Measurements from ENCODE around the gene KCNV2. TPM values are rescaled to one million over a fixed set of nuclear protein-coding genes. Genes with fewer than 3 reads are reported as not detected.
"Not testable (repeated sequence)": the region's sequence is repeated elsewhere in the genome, so short reads cannot be mapped to it uniquely, and the experiment has no call there.

KCNV2 gene
- total RNA-seq = not detected in 2 replicates

GRCh38 chr9:2717385-2717784 is at the start of gene KCNV2:
TSS of gene KCNV2 (plus strand) at chr9:2717510. CDS start at chr9:2717740, 230 bp downstream.
- DNase-seq (ENCODE audit: low read depth, low spot score) = no peak

- no peak for DNase-seq (ENCODE audit: low read depth, low spot score)
Measured at GRCh38 chr9:2673161-2673560, 44.1 kb upstream of the KCNV2 start.

- DNase-seq (ENCODE audit: low read depth, low spot score) = no peak
Measured at GRCh38 chr9:2674141-2674824, 43.0 kb upstream of the KCNV2 start.

GRCh38 chr9:2675834-2676233 is 41.5 kb upstream of the KCNV2 start:
- no peak for DNase-seq (ENCODE audit: low read depth, low spot score)

- DNase-seq (ENCODE audit: low read depth, low spot score) = no peak
Measured at GRCh38 chr9:2676466-2676865, 40.8 kb upstream of the KCNV2 start.

GRCh38 chr9:2677915-2678889 is 39.1 kb upstream of the KCNV2 start:
- no peak for DNase-seq (ENCODE audit: low read depth, low spot score)

- DNase-seq (ENCODE audit: low read depth, low spot score) = no peak
Measured at GRCh38 chr9:2679011-2679410, 38.3 kb upstream of the KCNV2 start.

GRCh38 chr9:2681981-2682380 is 35.3 kb upstream of the KCNV2 start:
- DNase-seq (ENCODE audit: low read depth, low spot score) = no peak

- DNase-seq (ENCODE audit: low read depth, low spot score) = no peak
Measured at GRCh38 chr9:2686911-2687310, 30.4 kb upstream of the KCNV2 start.

- no peak for DNase-seq (ENCODE audit: low read depth, low spot score)
Measured at GRCh38 chr9:2688636-2689035, 28.7 kb upstream of the KCNV2 start.

- DNase-seq (ENCODE audit: low read depth, low spot score) = no peak
Measured at GRCh38 chr9:2691212-2691611, 26.1 kb upstream of the KCNV2 start.

GRCh38 chr9:2691626-2692025 is 25.7 kb upstream of the KCNV2 start:
- DNase-seq (ENCODE audit: low read depth, low spot score) = peak; percentile 64

GRCh38 chr9:2693056-2693455 is 24.3 kb upstream of the KCNV2 start:
- no peak for DNase-seq (ENCODE audit: low read depth, low spot score)

GRCh38 chr9:2697492-2697891 is 19.8 kb upstream of the KCNV2 start:
- no peak for DNase-seq (ENCODE audit: low read depth, low spot score)

GRCh38 chr9:2700398-2700797 is 16.9 kb upstream of the KCNV2 start:
- DNase-seq (ENCODE audit: low read depth, low spot score) = no peak

GRCh38 chr9:2700909-2701550 is 16.3 kb upstream of the KCNV2 start:
- DNase-seq (ENCODE audit: low read depth, low spot score) = no peak

GRCh38 chr9:2704504-2704903 is 12.8 kb upstream of the KCNV2 start:
- no peak for DNase-seq (ENCODE audit: low read depth, low spot score)

GRCh38 chr9:2707256-2707655 is 10.1 kb upstream of the KCNV2 start:
- not testable (repeated sequence) for DNase-seq (ENCODE audit: low read depth, low spot score)

GRCh38 chr9:2709645-2710101 is 7.6 kb upstream of the KCNV2 start:
- DNase-seq (ENCODE audit: low read depth, low spot score) = no peak

GRCh38 chr9:2711716-2712115 is 5.6 kb upstream of the KCNV2 start:
- DNase-seq (ENCODE audit: low read depth, low spot score) = no peak

- no peak for DNase-seq (ENCODE audit: low read depth, low spot score)
Measured at GRCh38 chr9:2718001-2718697, 839 bp downstream of the KCNV2 start.

Measured in pulmonary artery endothelial cell (primary cell).